Large intestine (tissue), 3 donors: ENCODE measurements around the gene ZNF641. TPM values are rescaled to one million over a fixed set of nuclear protein-coding genes. Genes with fewer than 3 reads are reported as not detected.

Source experiments
- DNase-seq, 2 donors: peaks; one replicate each; pipeline versions ENCODE4 v3.0.0 to v3.0.0-alpha.2; 2013
- H3K27ac ChIP-seq: one replicate; pipeline ENCODE4 v1.5.1; 2013; ENCODE audit warnings: low read length
- H3K27me3 ChIP-seq: 2 replicates; pipeline ENCODE4 v1.6.1; 2013; ENCODE audit warnings: low read length; ENCODE audit not compliant: control insufficient read depth, insufficient read depth
- H3K36me3 ChIP-seq: 2 replicates; pipeline ENCODE4 v1.6.1; 2013; ENCODE audit warnings: low read length; ENCODE audit not compliant: control insufficient read depth, insufficient read depth
- H3K4me1 ChIP-seq: one replicate; pipeline ENCODE4 v1.6.1; 2013; ENCODE audit warnings: low read length; ENCODE audit not compliant: control insufficient read depth, insufficient read depth
- H3K4me3 ChIP-seq: one replicate; pipeline ENCODE4 v1.5.1; 2013; ENCODE audit warnings: low read length
- H3K9me3 ChIP-seq: one replicate; pipeline ENCODE4 v1.6.1; 2013; ENCODE audit warnings: mild to moderate bottlenecking, low read depth, low read length, moderate library complexity; ENCODE audit not compliant: control insufficient read depth
- WGBS: methylation state at CpG from one replicate; pipeline ENCODE4 v1.1.5; 2013; ENCODE audit warnings: low lambda C conversion rate; ENCODE audit not compliant: insufficient coverage; 5-methylcytosine and 5-hydroxymethylcytosine counted together
- polyA plus RNA-seq: library from polyadenylated mRNA; unstranded; fragments of 120-200 nt; gene quantifications from one replicate; pipeline ENCODE4 v1.2.1, GENCODE V29; 2013

Gene ZNF641
- polyA plus RNA-seq, 1 donor, result 23.0 TPM

- peaks cover 4% of the 10 kb centered on the region for H3K4me1 ChIP-seq
- no peaks in the 10 kb centered on the region for H3K27me3 ChIP-seq
- no peak overlapping the region for H3K27ac ChIP-seq
- no peak overlapping the region for H3K4me3 ChIP-seq
- no peaks in the 10 kb centered on the region for H3K9me3 ChIP-seq
- DNase-seq, result no peak
- H3K36me3 ChIP-seq, result no peaks in the 10 kb centered on the region
- no CpG with 5 or more reads among the region's 2 CpGs for WGBS
These were observed 11.1 kb upstream of the ZNF641 start for GRCh38 chr12:48361664-48362339.

- DNase-seq, result peak; percentile 61 to 86
- Histone ChIP-seq H3K9me3 (no peaks in the 10 kb centered on the region), H3K4me3 (peak overlapping the region; percentile 26), H3K27me3 (no peaks in the 10 kb centered on the region), H3K27ac (peak overlapping the region; percentile 73), H3K36me3 (no peaks in the 10 kb centered on the region), H3K4me1 (peaks cover 4% of the 10 kb centered on the region)
- no CpG with 5 or more reads among the region's 7 CpGs for whole genome bisulfite sequencing
These were observed 8.3 kb upstream of the ZNF641 start for GRCh38 chr12:48358937-48359513.

- Histone ChIP-seq H3K27ac (no peak overlapping the region), H3K27me3 (no peaks in the 10 kb centered on the region), H3K36me3 (no peaks in the 10 kb centered on the region), H3K4me3 (no peak overlapping the region), H3K9me3 (no peaks in the 10 kb centered on the region), H3K4me1 (peaks cover 9% of the 10 kb centered on the region)
- DNase-seq, result no peak
- WGBS, result no CpG with 5 or more reads among the region's 6 CpGs
These were observed 5.5 kb upstream of the ZNF641 start for GRCh38 chr12:48356041-48356768.

GRCh38 chr12:48352157-48352760, 1.5 kb upstream of the ZNF641 start:
- no peak for DNase-seq
- 100% methylated on average over 1 of the region's 11 CpGs for whole genome bisulfite sequencing
- H3K9me3 ChIP-seq, result no peaks in the 10 kb centered on the region
- peaks cover 16% of the 10 kb centered on the region for H3K4me1 ChIP-seq
- H3K27me3 ChIP-seq, result no peaks in the 10 kb centered on the region
- no peak overlapping the region for H3K27ac ChIP-seq
- no peak overlapping the region for H3K4me3 ChIP-seq
- H3K36me3 ChIP-seq, result peaks cover 9% of the 10 kb centered on the region

GRCh38 chr12:48351022-48351708, 446 bp upstream of the ZNF641 start:
- Histone ChIP-seq H3K4me3 (peak overlapping the region; percentile 62), H3K9me3 (no peaks in the 10 kb centered on the region), H3K36me3 (peaks cover 20% of the 10 kb centered on the region), H3K4me1 (peaks cover 16% of the 10 kb centered on the region), H3K27ac (peak overlapping the region; percentile 86), H3K27me3 (no peaks in the 10 kb centered on the region)
- WGBS, result 8% methylated on average over 2 of the region's 36 CpGs
- DNase-seq, result peak; percentile 68 to 90

- H3K9me3 ChIP-seq, result no peaks in the 10 kb centered on the region
- peaks cover 35% of the 10 kb centered on the region for H3K36me3 ChIP-seq
- peak in 1 of 2 donors; percentile 20 for DNase-seq
- H3K4me1 ChIP-seq, result peaks cover 16% of the 10 kb centered on the region
- 53% methylated on average over 2 of the region's 2 CpGs for WGBS
- H3K27me3 ChIP-seq, result no peaks in the 10 kb centered on the region
- H3K4me3 ChIP-seq, result peak overlapping the region; percentile 76
- H3K27ac ChIP-seq, result peak overlapping the region; percentile 86
These were observed 1.2 kb downstream of the ZNF641 start for GRCh38 chr12:48349471-48349870.

GRCh38 chr12:48342980-48343379, 7.7 kb downstream of the ZNF641 start:
- H3K27ac ChIP-seq, result no peak overlapping the region
- no peak for DNase-seq
- no peak overlapping the region for H3K4me3 ChIP-seq
- H3K9me3 ChIP-seq, result no peaks in the 10 kb centered on the region
- no CpG with 5 or more reads among the region's 8 CpGs for WGBS
- H3K4me1 ChIP-seq, result no peaks in the 10 kb centered on the region
- H3K36me3 ChIP-seq, result peaks cover 52% of the 10 kb centered on the region
- H3K27me3 ChIP-seq, result no peaks in the 10 kb centered on the region

GRCh38 chr12:48340943-48341342, 9.8 kb downstream of the ZNF641 start:
- H3K4me3 ChIP-seq, result no peak overlapping the region
- no peak overlapping the region for H3K27ac ChIP-seq
- no peaks in the 10 kb centered on the region for H3K4me1 ChIP-seq
- H3K36me3 ChIP-seq, result peaks cover 32% of the 10 kb centered on the region
- no CpG with 5 or more reads among the region's 2 CpGs for WGBS
- no peak for DNase-seq
- no peaks in the 10 kb centered on the region for H3K27me3 ChIP-seq
- no peaks in the 10 kb centered on the region for H3K9me3 ChIP-seq

- Histone ChIP-seq H3K4me3 (no peak overlapping the region), H3K9me3 (no peaks in the 10 kb centered on the region), H3K36me3 (peaks cover 20% of the 10 kb centered on the region), H3K4me1 (no peaks in the 10 kb centered on the region), H3K27ac (no peak overlapping the region), H3K27me3 (no peaks in the 10 kb centered on the region)
- WGBS, result 100% methylated on average over 2 of the region's 3 CpGs
- no peak for DNase-seq
These were observed 11.1 kb downstream of the ZNF641 start for GRCh38 chr12:48339442-48340117.
